ENCODE data around the gene BNIP3. TPM values are rescaled to one million over a fixed set of nuclear protein-coding genes. Genes with fewer than 3 reads are reported as not detected.

The BNIP3 gene
- polyA plus RNA-seq, 3 donors = 3.2 to 7.2 (median 4.6) TPM

DNA sequence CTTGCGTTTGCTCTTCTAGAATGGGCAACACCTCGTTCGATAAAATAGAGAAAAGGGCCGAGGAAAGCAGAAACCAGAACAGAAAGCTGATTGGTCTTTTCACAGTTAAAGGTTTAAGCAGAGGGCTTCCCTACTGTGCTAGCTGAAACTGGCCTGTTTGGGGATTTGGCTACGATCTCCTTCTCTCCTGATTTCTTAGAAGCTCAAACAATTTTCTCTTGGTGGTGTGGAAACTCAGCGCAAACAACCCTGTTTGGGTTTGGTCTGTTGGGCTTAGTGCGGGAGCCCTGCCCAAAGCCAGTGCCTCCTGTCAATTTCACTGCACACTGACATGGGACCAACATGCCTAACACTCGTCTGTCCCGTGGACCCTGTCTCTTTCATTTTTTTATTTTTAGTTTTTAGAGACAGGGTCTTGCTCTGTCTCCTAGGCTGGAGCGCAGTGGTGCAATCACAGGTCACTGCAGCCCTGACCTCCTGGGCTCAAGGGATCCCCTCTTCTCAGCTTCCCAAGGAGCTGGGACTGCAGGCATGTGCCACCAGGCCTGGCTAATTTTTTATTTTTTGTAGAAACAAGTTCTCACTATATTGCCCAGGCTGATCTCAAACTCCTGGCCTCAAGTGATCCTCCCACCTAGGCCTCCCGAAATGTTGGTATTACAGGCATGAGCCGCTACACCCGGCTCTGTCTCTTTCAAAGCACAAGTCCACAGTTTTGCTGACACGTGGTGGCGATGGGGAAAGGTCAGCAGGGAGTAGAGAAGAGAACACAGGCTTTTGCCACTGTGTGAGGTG lies 16.5 kb upstream of the BNIP3 start:
- Histone ChIP-seq H4K20me1 (ENCODE audit: insufficient read depth, low read length) (no peaks in the 10 kb centered on the region), H3K4me1 (ENCODE audit: control insufficient read depth in 1 of 2, insufficient read depth in 2 of 2, low read length in 2 of 2) (peaks cover 0 to 2% of the 10 kb centered on the region in 2 donors), H3K79me2 (ENCODE audit: insufficient read depth, low read length) (no peaks in the 10 kb centered on the region), H3K4me2 (replicated peaks; ENCODE audit: extremely low read depth, low read length, poor library complexity, severe bottlenecking) (no peak overlapping the region), H3K9me3 (replicated peaks in 1 of 2; ENCODE audit: control insufficient read depth in 1 of 2, insufficient read depth in 1 of 2, low read length in 2 of 2) (no peaks in the 10 kb centered on the region), H3K36me3 (replicated peaks in 1 of 2; ENCODE audit: control insufficient read depth in 1 of 2, insufficient read depth in 2 of 2, low read length in 2 of 2) (no peaks in the 10 kb centered on the region), H2AFZ (ENCODE audit: insufficient read depth, low read depth, low read length, poor library complexity, severe bottlenecking) (no peak overlapping the region), H3K4me3 (replicated peaks in 1 of 3; ENCODE audit: low read depth in 2 of 3, low read length in 3 of 3) (no peak overlapping the region), H3K27me3 (ENCODE audit: control insufficient read depth in 2 of 2, insufficient read depth in 2 of 2, low read length in 2 of 2) (no peaks in the 10 kb centered on the region), H3K9ac (ENCODE audit: insufficient read depth, low read length, poor library complexity, severe bottlenecking) (no peak overlapping the region), H3K27ac (ENCODE audit: low read depth in 1 of 2, low read length in 2 of 2) (no peak overlapping the region)
- no peak for DNase-seq
- Mint-ChIP-seq H3K27me3 (ENCODE audit: low read depth in 3 of 3) (peaks cover 3 to 10% (median 5%) of the 10 kb centered on the region in 3 donors), H3K9me3 (peaks cover 0 to 3% (median 0%) of the 10 kb centered on the region in 7 donors), H3K4me3 (no peak overlapping the region), H3K4me1 (no peaks in the 10 kb centered on the region), H3K27ac (peak overlapping the region in 1 of 7 donors; percentile 41), H3K36me3 (no peaks in the 10 kb centered on the region)
- no peak for TF ChIP-seq CTCF (IDR thresholded peaks at IDR 0.05)
- intact Hi-C loops (cut with micrococcal nuclease) = no loop called here
- WGBS (ENCODE audit: insufficient coverage) = 83% methylated on average over 14 of the region's 15 CpGs

- no peak overlapping the region for H3K27ac Mint-ChIP-seq
- H3K4me3 ChIP-seq (replicated peaks in 1 of 3; ENCODE audit: low read depth in 2 of 3, low read length in 3 of 3) = no peak overlapping the region
- H3K9me3 Mint-ChIP-seq = peaks cover 0 to 3% (median 0%) of the 10 kb centered on the region in 7 donors
These were observed 15.8 kb upstream of the BNIP3 start for GRCh38 chr10:131997366-131998049.

More at GRCh38 chr10:131997366-131998049, 15.8 kb upstream of the BNIP3 start:
- H3K27ac ChIP-seq (ENCODE audit: low read depth in 1 of 2, low read length in 2 of 2) = no peak overlapping the region
- no peaks in the 10 kb centered on the region for H3K36me3 Mint-ChIP-seq
- no peaks in the 10 kb centered on the region for H3K9me3 ChIP-seq (replicated peaks in 1 of 2; ENCODE audit: control insufficient read depth in 1 of 2, insufficient read depth in 1 of 2, low read length in 2 of 2)
- no peak overlapping the region for H2AFZ ChIP-seq (ENCODE audit: insufficient read depth, low read depth, low read length, poor library complexity, severe bottlenecking)
- no peak for DNase-seq
- 86% methylated on average over 8 of the region's 13 CpGs for WGBS (ENCODE audit: insufficient coverage)
- intact Hi-C loops (cut with micrococcal nuclease) = no loop called here
- H3K36me3 ChIP-seq (replicated peaks in 1 of 2; ENCODE audit: control insufficient read depth in 1 of 2, insufficient read depth in 2 of 2, low read length in 2 of 2) = no peaks in the 10 kb centered on the region
- H3K4me2 ChIP-seq (replicated peaks; ENCODE audit: extremely low read depth, low read length, poor library complexity, severe bottlenecking) = no peak overlapping the region
- peaks cover 7 to 8% of the 10 kb centered on the region in 2 donors for H3K4me1 ChIP-seq (ENCODE audit: control insufficient read depth in 1 of 2, insufficient read depth in 2 of 2, low read length in 2 of 2)
- no peaks in the 10 kb centered on the region for H4K20me1 ChIP-seq (ENCODE audit: insufficient read depth, low read length)
- no peaks in the 10 kb centered on the region for H3K27me3 ChIP-seq (ENCODE audit: control insufficient read depth in 2 of 2, insufficient read depth in 2 of 2, low read length in 2 of 2)
- no peak for TF ChIP-seq CTCF (IDR thresholded peaks at IDR 0.05)
- H3K4me3 Mint-ChIP-seq = no peak overlapping the region
- no peaks in the 10 kb centered on the region for H3K79me2 ChIP-seq (ENCODE audit: insufficient read depth, low read length)
- peaks cover 7% of the 10 kb centered on the region for H3K4me1 Mint-ChIP-seq
- H3K9ac ChIP-seq (ENCODE audit: insufficient read depth, low read length, poor library complexity, severe bottlenecking) = no peak overlapping the region
- peaks cover 1 to 6% (median 5%) of the 10 kb centered on the region in 3 donors for H3K27me3 Mint-ChIP-seq (ENCODE audit: low read depth in 3 of 3)

Data from CD14-positive monocyte (primary cell).